Muscle layer of duodenum (tissue), 2 donors: ENCODE data around the gene TTPAL.

Source experiments
- H3K27ac ChIP-seq: one replicate; pipeline ENCODE4 v1.7.0; 2013; ENCODE audit warnings: mild to moderate bottlenecking, low read length
- H3K27me3 ChIP-seq: one replicate; pipeline ENCODE4 v1.7.0; 2013; ENCODE audit warnings: low read depth, mild to moderate bottlenecking, control low read depth, low read length
- H3K36me3 ChIP-seq, 2 donors: one replicate each; pipeline ENCODE4 v1.7.0; 2013; ENCODE audit warnings: low read length in 2 of 2, control low read depth in 1 of 2, mild to moderate bottlenecking in 1 of 2; ENCODE audit not compliant: insufficient read depth in 2 of 2, control insufficient read depth in 1 of 2
- H3K4me1 ChIP-seq, 2 donors: one replicate each; pipeline ENCODE4 v1.7.0; 2013; ENCODE audit warnings: low read length in 2 of 2, mild to moderate bottlenecking in 2 of 2, control low read depth in 1 of 2, moderate library complexity in 1 of 2; ENCODE audit not compliant: insufficient read depth in 2 of 2, control insufficient read depth in 1 of 2
- H3K4me3 ChIP-seq, 2 donors: one replicate each; pipeline ENCODE4 v1.7.0; 2013; ENCODE audit warnings: low read length in 2 of 2, low read depth in 1 of 2, mild to moderate bottlenecking in 1 of 2
- H3K9me3 ChIP-seq, 2 donors: one replicate each; pipeline ENCODE4 v1.7.0; 2013; ENCODE audit warnings: low read length in 2 of 2, control low read depth in 1 of 2, mild to moderate bottlenecking in 1 of 2; ENCODE audit not compliant: control insufficient read depth in 1 of 2
- donor health status: healthy.

The TTPAL gene

DNA sequence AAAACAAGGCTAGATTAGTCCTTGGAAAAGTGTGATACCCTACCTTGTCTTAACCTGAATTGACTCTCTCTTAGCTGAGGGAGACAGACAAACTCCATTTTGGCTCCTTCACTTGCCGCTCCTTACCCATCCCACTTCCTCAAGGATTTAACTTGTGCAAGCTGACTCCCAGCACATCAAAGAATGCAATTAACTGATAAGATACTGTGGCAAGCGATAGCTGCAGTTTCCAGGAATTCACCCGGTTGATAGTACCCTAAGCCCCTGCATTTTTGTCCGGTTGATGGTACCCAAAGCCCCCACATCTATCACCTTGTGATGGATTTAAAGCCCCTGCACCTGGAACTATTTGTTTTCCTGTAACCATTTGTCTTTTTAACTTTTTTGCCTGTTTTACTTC, 48.1 kb downstream of the TTPAL start:
- peaks cover 0 to 5% of the 10 kb centered on the region in 2 donors for H3K36me3 ChIP-seq
- no peak overlapping the region for H3K4me3 ChIP-seq
- H3K4me1 ChIP-seq = peaks cover 16 to 23% of the 10 kb centered on the region in 2 donors
- no peak overlapping the region for H3K27ac ChIP-seq
- no peaks in the 10 kb centered on the region for H3K27me3 ChIP-seq
- H3K9me3 ChIP-seq = no peaks in the 10 kb centered on the region

DNA sequence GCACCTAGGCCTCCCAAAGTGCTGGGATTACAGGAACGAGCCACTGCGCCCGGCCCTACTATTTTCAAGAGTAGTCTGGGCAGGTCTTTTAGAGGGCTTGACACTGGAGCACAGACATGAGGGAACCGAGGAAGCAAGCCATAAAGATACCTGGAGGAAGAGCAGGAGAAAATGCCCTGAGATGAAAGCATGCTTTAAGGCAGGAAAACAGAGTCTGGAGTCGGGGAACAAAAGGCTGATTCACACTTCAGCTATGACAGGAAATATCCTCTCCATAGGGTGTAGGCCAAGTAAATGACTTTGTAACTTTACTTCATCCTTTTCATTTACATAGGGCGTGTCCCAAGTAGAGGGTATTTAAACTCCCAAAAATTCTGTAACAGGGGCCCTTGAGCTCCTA, 50.5 kb downstream of the TTPAL start:
- Histone ChIP-seq H3K27me3 (no peaks in the 10 kb centered on the region), H3K4me3 (no peak overlapping the region), H3K9me3 (no peaks in the 10 kb centered on the region), H3K27ac (no peak overlapping the region), H3K36me3 (peaks cover 0 to 5% of the 10 kb centered on the region in 2 donors), H3K4me1 (no peaks in the 10 kb centered on the region)

DNA sequence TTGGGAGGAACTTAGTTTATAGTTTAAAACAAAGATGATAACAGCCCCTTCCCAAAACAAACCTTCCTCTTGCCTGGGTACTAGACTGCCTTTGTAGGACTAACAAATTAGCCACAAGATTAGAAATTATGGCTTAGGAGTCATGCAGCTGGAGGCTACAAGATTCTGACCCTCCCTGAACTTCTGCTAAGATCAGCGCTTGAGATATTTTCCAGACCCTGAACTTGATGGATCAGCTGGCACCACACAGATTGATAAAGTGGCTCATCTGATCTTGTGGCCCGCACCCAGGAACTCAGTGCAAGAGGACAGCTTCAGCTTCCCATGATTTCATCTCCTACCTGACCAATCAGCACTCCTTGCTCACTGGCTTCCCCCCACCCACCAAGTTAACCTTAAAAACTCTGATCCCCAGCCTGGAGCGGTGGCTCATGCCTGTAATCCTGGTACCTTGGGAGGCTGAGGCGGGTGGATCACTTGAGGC, 52.1 kb downstream of the TTPAL start:
- H3K27me3 ChIP-seq = no peaks in the 10 kb centered on the region
- H3K4me3 ChIP-seq = no peak overlapping the region
- no peak overlapping the region for H3K27ac ChIP-seq
- H3K9me3 ChIP-seq = no peaks in the 10 kb centered on the region
- no peaks in the 10 kb centered on the region for H3K36me3 ChIP-seq
- H3K4me1 ChIP-seq = peaks cover 0 to 5% of the 10 kb centered on the region in 2 donors

DNA sequence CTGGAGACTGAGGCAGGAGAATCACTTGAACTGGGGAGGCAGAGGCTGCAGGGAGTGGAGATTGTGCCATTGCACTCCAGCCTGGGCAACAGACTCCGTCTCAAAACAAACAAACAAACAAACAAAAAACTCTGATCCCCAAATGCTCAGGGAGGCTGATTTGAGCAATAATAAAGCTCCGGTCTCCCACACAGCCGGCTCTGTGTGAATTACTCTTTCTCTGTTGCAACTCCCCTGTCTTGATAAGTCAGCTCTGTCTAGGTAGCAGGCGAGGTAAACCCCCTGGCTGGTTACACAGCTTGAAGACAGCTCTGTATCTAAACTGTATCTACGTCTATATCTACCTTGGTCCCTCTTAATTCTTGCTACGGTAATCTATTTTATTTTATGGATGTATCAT, 52.6 kb downstream of the TTPAL start:
- no peaks in the 10 kb centered on the region for H3K27me3 ChIP-seq
- H3K27ac ChIP-seq = no peak overlapping the region
- H3K4me1 ChIP-seq = peaks cover 0 to 9% of the 10 kb centered on the region in 2 donors
- H3K4me3 ChIP-seq = no peak overlapping the region
- H3K9me3 ChIP-seq = no peaks in the 10 kb centered on the region
- H3K36me3 ChIP-seq = no peaks in the 10 kb centered on the region

DNA sequence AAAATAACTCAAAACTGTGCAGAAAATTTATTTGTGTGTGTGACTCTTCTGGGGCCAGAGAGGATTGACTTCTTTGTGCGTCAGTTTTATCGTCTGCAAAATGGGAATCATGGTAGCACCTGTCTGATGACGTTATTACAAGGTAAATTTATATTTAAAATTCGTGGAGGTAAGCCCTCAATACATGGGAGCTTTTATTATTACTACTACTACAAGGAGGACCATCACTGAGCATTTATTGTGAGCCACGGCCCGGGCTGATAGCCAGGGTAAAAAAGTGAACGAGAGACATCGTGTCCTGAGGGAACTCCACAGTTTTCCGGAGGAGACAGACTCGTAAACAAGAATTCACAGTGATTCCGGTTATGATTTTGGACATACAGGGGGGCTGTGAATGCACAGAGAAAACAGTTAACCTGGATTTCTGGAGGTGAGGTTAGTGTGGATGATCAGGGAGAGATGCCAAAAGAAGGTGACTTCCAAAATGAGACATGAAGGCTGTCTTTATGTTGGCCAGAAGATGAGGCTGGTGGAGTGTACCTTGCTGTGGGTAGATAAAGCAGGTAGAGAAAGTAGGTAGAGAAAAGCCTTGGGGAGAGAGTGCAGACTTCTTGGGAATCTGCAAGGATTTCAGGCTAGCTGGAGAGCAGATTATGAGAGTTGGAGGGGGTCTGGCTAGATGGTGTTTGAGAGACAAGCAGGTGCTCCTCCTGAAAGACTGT, 56.7 kb downstream of the TTPAL start:
- peak overlapping the region; percentile 3 for H3K27ac ChIP-seq
- no peaks in the 10 kb centered on the region for H3K27me3 ChIP-seq
- peaks cover 0 to 27% of the 10 kb centered on the region in 2 donors for H3K4me1 ChIP-seq
- H3K9me3 ChIP-seq = no peaks in the 10 kb centered on the region
- H3K36me3 ChIP-seq = no peaks in the 10 kb centered on the region
- H3K4me3 ChIP-seq = peak overlapping the region; percentile 71 to 84

DNA sequence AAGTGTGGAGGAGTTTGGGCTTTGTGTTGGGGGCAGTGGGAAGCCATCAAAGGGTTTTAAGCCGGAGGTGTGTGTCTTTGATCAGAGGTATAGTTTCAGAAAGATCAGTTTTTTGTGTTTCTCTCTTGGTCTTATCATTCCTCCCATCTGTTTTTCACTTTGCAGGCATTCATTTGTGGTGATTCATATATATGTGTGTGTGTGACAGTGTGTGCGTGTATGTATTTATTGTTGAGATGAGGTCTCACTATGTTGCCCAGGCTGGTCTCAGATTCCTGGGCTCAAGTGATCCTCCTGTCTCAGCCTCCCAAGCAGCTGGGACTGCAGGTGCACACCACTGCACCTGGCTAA, 57.3 kb downstream of the TTPAL start:
- Histone ChIP-seq H3K9me3 (no peaks in the 10 kb centered on the region), H3K27me3 (no peaks in the 10 kb centered on the region), H3K27ac (no peak overlapping the region), H3K4me1 (peaks cover 0 to 27% of the 10 kb centered on the region in 2 donors), H3K36me3 (no peaks in the 10 kb centered on the region), H3K4me3 (peak overlapping the region; percentile 71 to 84)

DNA sequence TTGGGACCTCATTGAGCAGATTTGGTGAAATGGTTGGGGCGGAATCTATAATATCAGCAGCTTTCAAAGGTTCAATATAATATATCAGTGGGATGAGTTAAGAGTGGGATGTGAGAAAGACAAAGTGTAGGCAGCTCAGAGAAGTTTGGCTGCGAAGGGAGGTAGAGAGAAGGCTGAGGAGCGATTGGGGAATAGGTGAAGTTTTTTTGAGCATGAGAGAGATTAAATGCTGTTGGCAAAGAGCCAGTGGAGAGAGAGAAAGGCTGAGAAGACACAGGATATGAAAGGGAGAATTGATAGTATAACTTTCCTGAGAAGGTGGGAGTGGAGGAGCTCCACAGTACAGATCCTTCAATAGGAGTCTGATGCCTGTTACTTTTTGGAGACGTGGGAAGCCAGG, 58.3 kb downstream of the TTPAL start:
- no peak overlapping the region for H3K27ac ChIP-seq
- H3K4me1 ChIP-seq = peaks cover 0 to 29% of the 10 kb centered on the region in 2 donors
- H3K36me3 ChIP-seq = no peaks in the 10 kb centered on the region
- H3K9me3 ChIP-seq = no peaks in the 10 kb centered on the region
- H3K4me3 ChIP-seq = no peak overlapping the region
- no peaks in the 10 kb centered on the region for H3K27me3 ChIP-seq

DNA sequence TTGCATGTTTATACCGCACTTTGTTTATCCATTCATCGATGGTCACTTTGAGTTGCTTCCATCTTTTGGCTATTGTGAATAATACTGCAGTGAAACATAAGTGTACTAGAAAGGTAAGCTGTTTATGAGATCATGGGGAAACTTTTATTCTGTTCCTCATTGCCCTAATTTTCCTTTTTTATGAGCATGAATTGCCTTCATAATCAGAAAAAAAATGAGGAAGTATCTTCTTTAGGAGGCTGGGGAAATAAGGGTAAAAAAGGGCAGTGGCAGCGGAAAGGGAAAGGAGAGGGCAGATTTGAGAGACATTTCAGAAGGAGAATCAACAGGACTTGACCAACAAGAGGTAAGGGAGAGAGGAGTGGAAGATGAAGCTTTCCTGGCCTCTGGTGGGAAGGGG, 60.5 kb downstream of the TTPAL start:
- Histone ChIP-seq H3K4me1 (peaks cover 0 to 31% of the 10 kb centered on the region in 2 donors), H3K9me3 (no peaks in the 10 kb centered on the region), H3K36me3 (no peaks in the 10 kb centered on the region), H3K27ac (no peak overlapping the region), H3K4me3 (no peak overlapping the region), H3K27me3 (no peaks in the 10 kb centered on the region)

DNA sequence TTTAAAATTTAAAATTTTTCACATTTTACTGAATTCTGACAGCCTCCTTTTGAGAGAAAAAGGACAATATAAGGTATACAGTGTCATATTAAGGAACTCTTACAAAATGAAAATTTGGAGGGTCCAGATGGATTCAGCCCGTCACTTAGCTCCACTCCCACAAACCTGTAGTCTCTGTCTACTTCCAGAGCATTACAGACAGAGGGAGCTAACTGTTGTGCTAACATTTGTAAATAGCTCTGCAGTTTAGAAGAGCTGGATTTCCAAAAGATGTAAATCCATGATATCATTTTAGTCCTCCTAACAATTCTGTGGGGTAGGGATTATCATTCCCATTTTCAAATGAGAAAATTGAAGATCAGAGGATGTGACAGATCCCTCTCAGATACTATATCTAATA, 62.3 kb downstream of the TTPAL start:
- H3K36me3 ChIP-seq = no peaks in the 10 kb centered on the region
- no peaks in the 10 kb centered on the region for H3K27me3 ChIP-seq
- no peaks in the 10 kb centered on the region for H3K9me3 ChIP-seq
- peaks cover 1 to 31% of the 10 kb centered on the region in 2 donors for H3K4me1 ChIP-seq
- no peak overlapping the region for H3K27ac ChIP-seq
- H3K4me3 ChIP-seq = no peak overlapping the region

DNA sequence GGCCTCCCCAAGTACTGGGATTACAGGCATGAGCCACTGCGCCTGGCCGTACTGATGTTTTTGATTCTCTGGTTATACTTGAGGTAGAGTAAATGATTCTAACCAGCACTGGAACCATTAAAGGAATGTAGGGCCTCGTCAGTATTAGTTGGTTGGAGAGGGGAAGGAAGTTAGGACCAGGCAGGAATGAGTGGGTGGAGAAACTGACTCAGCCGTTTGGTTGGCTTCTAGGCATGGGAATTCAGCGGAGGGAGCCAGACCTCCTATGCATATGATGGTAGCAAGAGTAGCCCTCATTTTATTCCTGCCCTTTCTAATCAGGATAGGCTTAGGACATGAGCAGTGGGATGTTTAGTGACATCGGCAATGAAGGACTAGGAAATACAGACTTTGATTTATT, 65.2 kb downstream of the TTPAL start:
- Histone ChIP-seq H3K4me3 (no peak overlapping the region), H3K27ac (no peak overlapping the region), H3K4me1 (peaks cover 7 to 30% of the 10 kb centered on the region in 2 donors), H3K9me3 (no peaks in the 10 kb centered on the region), H3K27me3 (no peaks in the 10 kb centered on the region), H3K36me3 (no peaks in the 10 kb centered on the region)

DNA sequence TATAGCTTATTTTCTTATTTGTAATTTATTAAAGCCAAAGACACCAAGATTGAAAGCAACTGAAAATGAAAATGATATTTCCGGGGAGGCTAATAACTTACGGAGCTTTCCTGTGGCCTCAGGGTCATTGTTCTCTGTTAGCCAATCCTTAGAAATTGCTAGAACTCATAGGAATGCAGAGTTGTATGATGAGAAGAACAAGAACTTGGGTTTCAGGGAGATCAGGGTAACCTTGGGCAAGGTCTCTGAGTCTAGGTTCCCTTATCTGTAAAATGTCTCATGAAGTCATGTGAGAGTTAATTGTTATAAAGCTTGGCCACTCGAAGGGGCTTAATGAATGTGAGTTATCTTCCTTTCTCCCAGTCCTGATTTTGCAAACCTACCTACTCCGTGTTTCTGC, 66.3 kb downstream of the TTPAL start:
- H3K27ac ChIP-seq = peak overlapping the region; percentile 19
- peaks cover 7 to 21% of the 10 kb centered on the region in 2 donors for H3K4me1 ChIP-seq
- H3K9me3 ChIP-seq = no peaks in the 10 kb centered on the region
- H3K27me3 ChIP-seq = no peaks in the 10 kb centered on the region
- no peak overlapping the region for H3K4me3 ChIP-seq
- H3K36me3 ChIP-seq = no peaks in the 10 kb centered on the region

DNA sequence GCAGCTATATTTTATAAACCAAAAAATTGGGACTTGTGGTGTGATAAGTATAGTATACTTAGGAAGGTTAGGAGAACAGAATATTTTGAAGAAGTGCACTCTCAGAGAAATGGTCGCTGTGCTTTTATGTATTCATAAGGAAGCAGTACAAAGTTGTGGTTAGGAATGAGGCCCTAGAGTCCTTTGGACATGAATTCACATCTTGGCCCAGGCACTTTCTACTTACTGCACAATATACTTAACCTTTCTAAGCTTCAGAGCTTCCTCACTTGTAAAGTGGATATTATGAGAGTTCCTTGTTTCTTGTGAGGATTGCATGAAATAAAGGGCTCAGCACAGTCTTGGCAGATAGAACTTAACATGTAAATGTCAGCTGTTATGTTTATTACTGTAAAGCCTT, 67.2 kb downstream of the TTPAL start:
- Histone ChIP-seq H3K27me3 (no peaks in the 10 kb centered on the region), H3K27ac (no peak overlapping the region), H3K4me1 (peaks cover 7 to 21% of the 10 kb centered on the region in 2 donors), H3K4me3 (no peak overlapping the region), H3K36me3 (no peaks in the 10 kb centered on the region), H3K9me3 (no peaks in the 10 kb centered on the region)
